HL-60/S4 treated with retinoic acid at 250 ng/mL for 4 days and 3 days (cell line): ENCODE measurements around the gene AP5S1.

ENCODE experiments used
- in situ Hi-C: fragments of 300-500 bp; cut with MboI; formaldehyde crosslinking; loops from 2 replicates; pipeline ENCODE4 v1.7.0; 2022; ENCODE audit warnings: low sequenced_read_pairs

Gene AP5S1

GRCh38 chr20:3873507-3873906 is 53.2 kb downstream of the AP5S1 start:
- in situ Hi-C loops = no loop called here

GRCh38 chr20:3874194-3874844 is 54.0 kb downstream of the AP5S1 start:
- in situ Hi-C loops = no loop called here

- in situ Hi-C loops = no loop called here
Measured at GRCh38 chr20:3875378-3875974, 55.1 kb downstream of the AP5S1 start.

- in situ Hi-C loops = no loop called here
Measured at GRCh38 chr20:3876000-3876399, 55.7 kb downstream of the AP5S1 start.

- in situ Hi-C loops = no loop called here
Measured at GRCh38 chr20:3876676-3877075, 56.3 kb downstream of the AP5S1 start.
